Measurements from ENCODE around the gene ADGRD2.

Gene ADGRD2

DNA sequence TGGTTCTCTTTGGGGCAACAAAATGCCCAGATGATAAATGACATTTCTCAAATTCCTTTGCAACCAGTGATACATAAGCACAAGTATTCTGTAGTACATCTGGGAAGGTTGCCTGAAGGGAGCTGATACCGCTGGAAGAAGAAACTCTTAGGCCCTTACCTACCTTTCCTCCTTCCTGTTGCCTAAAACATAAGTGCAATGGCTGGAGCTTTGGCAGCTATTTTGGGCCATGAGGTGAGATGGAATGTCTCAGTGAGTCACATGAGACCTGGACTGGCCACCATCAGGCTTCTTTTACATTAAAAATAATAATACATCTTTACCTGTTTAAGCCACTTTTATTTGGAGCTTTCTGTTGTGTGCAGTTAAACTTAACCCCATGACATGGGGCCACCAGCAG is 11.2 kb upstream of the ADGRD2 start:
- DNase-seq, result no peak

DNA sequence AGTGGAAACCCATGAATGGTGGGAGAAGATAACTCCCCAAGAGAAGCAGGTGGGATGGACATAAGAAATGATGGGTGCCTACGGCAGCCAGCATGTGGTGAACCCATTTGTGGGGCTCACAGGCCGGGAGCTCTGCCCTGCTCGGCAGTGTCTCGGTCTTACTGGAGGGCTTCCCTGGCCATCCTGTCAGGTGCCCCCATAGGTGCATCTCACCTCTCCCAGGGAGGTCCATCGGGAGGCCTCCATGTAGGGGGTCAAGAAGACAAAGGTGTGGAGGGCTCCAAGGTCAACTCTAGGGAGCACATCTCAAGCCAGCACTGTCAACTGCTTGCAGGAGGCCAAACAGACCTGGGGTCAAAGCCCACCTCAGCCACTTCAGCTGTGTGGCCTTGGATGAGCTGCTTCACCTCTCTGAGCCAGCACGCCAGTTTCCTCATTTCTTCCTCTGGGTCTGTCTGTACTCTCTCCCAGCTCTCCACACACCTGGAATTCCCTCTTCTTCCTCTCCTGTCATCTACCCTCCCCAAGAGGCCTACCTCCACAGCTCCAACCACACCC is 10.5 kb upstream of the ADGRD2 start:
- DNase-seq, result no peak

DNA sequence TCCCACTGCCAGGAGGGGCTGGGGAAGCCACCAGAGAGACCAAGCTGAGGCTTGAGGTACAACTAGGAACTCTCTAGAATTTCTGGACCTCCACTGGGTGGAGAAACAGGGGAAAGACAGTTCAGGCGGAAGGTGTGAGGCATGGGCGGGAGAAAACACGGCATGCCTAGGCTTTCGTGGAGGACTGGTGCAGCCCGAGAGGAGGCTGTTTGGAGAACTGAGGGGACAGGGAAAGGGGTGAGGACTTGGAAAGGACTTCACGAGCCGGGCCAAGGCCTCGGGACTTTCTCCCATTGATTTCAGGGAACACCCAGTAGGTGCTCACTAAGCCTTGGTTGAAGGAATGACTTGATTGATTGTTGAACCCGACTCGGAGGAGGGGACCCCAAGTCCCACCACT is 9.5 kb upstream of the ADGRD2 start:
- DNase-seq, result no peak

DNA sequence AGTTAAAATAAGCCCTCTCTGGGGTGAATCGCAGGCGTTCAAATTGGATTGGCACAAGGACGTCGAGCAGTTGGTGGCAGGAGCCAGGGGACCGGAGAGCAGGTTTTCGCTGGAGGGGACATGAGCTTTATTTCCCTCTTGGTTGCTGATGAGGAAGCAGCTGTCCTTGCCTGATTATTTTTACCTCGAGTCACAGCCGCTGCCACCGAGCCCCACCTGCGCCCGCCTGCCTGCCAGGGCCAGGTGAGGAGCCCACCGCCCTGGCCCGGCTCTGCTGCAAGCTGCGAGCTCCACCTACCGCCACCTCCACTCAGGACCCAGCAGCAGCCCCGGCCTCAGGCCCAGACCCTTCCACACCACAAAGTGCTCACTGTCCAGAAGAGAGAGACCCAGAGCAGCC is 9.0 kb upstream of the ADGRD2 start:
- no peak for DNase-seq

DNA sequence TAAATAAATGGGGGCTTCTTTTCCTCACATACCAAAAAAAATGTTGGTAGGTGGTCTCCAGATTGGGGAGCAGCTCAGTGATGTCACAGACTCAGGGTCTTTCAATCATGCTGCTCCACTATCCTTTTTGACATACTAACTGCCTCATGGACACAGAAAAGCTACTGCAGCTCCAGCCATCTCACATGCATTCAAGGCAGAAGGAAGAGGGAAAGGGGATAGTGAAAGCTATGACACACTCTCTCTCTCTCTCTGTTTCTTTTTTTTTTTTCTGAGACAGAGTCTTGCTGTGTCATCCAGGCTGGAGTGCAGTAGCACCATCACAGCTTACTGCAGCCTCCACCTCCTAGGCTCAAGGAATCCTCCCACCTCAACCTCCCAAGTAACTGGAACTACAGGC is 7.9 kb upstream of the ADGRD2 start:
- DNase-seq, result no peak

DNA sequence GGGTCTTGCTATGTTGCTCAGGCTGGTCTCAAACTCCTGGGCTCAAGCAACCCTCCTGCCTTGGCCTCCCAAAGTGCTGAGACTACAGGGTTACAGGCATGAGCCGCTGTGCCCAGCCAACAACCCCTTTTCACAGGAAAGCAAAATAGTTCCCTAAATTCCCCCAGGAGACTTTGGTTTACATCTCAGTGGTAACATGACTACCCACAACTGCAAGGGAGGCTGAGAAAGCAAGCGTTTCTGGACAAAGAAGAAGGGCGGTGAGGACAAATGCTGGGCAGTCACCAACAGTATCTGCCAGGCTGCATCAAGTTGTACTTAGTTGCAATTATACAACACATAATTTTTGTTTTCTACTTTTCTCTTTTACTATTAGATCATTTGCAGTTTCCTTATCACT is 7.4 kb upstream of the ADGRD2 start:
- DNase-seq, result no peak

DNA sequence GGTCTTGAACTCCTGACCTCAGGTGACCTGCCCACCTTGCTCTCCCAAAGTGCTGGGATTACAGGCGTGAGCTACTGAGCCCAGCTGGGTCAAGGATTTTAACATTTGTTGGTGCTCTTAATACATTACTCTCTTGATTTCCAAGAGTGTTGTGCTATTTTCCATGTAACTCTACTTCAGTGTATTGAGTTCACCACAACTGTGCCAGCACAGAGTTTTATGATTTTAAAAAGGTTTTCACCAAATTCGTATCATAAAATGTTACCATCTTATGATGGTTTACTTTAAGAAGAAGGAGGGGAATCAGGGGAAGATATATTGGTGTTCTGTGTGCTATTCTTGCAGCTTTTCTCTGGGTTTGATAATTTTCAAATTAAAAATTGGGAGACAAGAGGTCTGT is 6.6 kb upstream of the ADGRD2 start:
- DNase-seq, result no peak

DNA sequence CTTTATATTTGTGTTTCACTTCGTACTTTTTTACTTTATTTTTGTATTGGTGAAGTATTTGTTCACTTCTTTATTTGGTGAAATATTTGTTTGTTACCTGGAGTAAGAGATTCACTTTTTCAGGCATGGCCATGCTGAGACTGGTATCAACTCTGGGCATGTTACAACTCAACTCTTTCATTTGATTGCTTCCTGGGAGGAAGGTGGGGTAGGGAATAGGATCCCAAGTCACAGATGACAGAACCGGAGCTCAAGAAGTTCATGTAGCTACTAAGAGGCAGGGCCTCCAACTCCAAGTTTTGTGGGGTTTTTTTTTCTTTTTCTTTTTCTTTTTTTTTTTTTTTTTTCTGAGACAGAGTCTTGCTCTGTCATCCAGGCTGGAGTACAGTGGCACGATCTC is 6.1 kb upstream of the ADGRD2 start:
- no peak for DNase-seq

DNA sequence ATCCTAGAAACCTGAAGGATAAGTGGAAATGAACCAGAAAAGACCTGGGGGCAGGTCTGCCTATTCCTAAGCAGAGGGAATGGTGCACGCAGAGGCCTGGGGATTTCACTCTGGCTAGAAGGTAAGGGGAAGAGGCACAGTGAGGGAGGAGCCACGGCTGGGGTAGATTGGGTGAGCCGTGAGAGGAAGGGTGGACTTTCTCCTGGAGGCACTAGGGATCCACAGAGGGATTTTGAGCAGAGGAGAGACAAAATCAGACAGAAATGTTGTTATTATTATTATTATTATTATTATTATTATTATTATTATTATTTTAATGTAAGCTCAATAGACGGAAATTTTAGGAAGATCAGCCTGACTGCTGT is 3.0 kb upstream of the ADGRD2 start:
- DNase-seq, result no peak

DNA sequence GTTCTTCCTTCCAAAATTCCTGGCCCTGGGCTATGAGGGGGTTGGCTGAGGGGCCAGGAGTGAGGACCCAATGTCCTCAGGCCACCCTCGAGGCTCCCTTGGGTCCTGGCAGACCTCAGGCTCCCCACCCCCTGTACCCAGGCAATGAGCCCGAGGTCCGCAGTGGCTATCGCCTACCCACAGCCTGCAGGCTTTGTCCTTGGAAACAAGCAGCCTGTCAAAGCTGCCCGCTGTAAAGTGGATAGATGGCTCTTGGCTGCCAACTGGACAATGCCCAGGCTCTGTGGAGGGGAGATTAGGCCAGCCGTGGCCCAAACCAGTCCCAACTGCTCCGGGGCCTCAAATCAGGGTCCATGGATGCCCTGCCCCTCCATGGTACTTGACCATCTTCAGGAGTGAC is 2.2 kb upstream of the ADGRD2 start:
- DNase-seq, result no peak

DNA sequence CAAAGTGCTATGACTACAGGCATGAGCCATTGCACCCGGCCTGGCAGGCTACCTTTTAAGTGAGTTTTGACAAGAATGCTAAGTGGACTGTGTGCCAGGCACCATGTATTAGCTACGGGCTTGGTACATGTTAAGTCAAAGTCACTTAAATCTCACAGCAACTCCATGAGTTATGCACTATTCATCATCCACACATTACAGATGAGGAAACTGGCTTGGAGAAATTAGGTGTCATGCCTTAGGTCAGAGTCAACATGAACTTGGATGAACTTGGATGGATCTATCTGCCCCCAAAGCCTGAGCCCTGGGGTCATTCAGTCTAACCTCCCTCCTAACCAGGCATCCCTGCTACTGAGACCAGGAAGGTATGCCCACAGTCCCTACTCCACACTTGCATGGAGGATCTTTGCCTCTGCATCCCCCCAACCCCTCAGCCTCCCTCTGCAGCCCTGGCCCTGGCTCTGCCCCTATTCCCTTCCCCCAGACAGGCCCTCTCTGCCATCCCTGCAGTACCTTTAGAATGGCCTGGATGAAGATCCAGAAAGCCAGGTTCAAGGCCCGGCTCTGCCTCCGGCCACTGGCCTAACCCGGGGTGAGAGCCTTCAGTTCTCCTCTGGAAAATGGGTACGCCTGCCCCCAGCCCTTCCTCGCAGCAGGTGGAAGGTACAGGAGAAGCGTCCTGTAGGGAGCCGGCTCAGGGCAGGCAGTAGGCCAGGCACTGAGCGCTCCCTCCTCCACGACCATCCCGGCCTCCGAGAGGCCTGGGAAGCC is 685 bp upstream of the ADGRD2 start:
- no peak for DNase-seq

DNA sequence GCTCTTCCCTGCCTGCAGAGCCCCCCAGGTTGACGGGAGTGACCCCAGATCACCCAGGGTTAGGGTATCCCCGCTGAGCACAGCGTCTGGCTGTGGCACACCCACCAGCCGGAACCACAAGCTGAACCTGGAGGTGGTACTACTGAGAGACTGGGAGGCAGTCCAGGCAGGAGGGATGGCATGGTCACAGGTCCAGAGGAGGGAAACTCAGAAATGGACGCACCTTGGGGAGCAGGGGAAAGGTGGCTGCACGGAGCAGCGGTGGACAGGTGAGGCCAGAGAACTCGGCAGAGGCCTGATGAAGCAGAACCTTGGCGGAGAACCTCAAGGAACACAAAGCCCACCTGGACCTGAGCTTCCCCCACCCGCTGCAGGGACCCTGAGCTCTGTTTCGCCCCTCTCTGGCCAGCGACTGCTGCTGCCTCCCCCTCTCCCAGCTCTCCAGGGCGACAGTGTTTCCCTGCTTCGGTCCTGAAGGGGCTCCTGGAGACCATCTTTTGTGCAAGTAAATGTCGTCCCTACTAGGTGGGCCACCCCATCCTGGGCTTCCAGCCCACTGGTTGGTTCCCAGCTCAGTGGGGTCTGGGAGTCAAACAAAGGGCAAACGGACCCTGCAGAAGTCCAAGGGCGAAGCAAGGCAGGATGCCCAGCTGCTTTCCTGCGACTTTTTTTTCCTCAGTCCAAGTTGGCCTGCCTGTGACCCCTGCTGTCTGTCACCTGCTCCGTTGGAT is 845 bp downstream of the ADGRD2 start:
- DNase-seq, result no peak

DNA sequence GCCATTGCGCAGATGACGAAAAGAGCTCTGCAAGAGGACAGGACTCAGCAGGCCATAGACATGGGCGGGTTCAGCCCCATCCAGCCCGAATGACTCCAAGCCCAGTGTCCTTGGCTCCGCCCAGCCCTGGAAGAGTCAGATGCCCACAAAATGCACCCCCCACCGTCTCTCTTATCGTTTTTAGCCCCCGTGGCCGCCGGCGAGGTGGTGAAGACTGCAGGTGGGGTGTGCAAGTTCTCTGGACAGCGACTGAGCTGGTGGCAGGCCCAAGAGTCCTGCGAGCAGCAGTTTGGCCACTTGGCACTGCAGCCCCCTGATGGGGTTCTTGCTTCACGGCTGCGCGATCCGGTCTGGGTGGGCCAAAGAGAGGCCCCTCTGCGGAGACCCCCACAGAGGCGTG is 2.1 kb downstream of the ADGRD2 start:
- DNase-seq, result no peak

DNA sequence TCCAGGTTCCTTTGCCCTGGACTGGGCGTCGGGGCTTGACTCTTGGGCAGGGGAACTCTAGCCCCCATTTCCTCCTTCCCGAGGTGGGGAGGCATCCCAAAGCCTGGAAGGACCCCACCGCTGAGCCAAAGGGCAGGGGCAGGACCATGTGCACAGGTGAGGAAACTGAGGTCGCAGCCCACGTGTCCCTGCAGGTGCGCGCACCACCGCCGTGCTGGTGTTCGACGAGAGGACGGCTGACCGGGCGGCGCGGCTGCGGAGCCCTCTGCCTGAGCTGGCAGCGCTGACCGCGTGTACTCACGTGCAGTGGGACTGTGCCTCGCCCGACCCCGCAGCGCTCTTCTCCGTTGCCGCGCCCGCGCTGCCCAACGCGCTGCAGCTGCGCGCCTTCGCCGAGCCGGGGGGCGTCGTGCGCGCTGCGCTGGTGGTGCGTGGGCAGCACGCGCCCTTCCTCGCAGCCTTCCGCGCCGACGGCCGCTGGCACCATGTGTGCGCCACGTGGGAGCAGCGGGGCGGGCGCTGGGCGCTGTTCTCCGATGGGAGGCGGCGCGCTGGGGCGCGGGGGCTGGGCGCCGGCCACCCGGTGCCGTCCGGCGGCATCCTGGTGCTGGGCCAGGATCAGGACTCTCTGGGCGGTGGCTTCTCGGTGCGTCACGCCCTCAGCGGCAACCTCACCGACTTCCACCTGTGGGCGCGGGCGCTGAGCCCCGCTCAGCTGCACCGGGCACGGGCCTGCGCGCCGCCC is 2.8 kb downstream of the ADGRD2 start:
- no peak for DNase-seq

DNA sequence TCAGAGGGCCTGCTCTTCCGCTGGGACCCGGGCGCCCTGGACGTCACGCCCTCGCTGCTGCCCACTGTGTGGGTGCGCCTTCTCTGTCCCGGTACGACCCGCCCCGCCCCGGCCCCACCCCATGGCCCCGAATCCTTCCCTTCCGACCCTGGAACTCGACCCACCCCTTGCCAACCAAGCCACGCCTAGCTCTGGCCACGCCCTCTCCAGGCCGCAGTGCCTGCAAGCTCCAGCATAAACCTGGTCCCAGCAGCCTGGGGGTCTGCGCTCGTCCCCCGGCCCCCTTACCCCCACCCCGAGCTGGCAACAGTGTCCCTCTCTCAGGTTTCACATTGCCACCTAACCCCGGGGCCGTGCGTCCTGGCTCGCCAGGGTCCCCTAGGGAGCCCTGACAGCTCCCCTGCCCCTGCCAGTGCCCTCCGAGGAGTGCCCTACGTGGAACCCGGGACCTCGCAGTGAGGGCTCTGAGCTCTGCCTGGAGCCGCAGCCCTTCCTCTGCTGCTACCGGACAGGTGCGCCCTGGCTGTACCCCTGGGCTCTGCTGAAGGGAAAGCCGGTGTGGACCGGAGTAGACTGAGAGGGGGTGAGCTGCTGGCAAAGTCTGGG is 3.4 kb downstream of the ADGRD2 start:
- no peak for DNase-seq

DNA sequence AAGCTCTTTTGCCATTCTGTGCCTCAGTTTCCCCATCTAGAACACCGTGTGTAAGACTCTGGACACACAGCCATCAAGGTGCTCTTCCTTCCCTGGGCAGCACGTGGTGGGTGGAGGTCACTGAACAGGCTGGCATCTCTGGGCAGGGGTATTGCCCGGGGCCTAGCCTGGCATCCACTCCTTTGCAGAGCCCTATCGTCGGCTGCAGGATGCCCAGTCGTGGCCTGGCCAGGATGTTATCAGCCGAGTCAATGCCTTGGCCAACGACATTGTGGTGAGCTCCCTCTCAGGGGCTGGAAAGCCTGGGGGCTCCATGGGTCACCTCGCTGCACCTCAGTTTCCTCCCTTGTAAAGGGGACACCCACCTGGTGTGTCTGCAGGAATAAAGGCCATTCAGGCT is 4.0 kb downstream of the ADGRD2 start:
- DNase-seq, result no peak

DNA sequence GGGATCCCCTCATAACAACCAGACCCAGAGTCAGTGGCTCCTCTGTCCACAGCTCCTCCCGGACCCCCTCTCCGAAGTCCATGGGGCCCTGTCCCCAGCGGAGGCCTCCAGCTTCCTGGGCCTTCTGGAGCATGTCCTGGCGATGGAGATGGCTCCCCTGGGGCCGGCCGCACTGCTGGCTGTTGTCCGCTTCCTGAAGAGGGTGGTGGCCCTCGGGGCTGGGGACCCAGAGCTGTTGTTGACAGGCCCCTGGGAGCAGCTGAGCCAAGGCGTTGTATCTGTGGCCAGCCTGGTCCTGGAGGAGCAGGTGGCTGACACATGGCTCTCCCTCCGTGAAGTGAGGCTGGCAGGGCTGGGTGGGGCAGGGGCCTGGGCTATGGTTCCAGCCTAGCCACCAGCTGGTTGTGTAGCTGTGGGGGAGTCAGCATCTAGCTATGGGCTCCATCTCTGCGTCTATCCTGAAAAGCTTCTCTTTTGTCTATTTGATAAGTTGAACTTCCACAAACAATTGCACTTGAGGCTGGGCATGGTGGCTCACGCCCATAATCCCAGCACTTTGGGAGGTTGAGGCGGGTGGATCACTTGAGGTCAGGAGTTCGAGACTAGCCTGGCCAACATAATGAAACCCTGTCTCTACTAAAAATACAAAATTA is 4.7 kb downstream of the ADGRD2 start:
- no peak for DNase-seq

DNA sequence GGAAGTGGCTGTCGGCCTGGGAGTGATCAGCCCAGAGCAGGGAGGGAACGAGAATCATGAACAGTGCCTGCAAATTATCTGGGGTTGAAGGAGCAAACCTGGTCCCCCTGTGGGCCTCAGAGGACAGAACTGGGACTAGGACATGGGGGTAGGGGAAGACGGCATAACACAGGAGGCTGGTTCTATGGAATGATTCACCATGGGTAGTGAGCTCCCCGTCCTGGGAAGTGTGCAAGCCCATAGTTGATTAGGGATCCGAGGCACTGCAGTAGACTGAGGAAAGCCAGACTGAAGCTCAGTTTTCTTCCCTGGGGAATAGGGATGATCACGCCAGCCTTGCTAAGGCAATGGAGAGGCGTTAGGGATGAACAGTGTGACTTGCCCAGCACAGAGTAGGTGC is 5.6 kb downstream of the ADGRD2 start:
- no peak for DNase-seq

DNA sequence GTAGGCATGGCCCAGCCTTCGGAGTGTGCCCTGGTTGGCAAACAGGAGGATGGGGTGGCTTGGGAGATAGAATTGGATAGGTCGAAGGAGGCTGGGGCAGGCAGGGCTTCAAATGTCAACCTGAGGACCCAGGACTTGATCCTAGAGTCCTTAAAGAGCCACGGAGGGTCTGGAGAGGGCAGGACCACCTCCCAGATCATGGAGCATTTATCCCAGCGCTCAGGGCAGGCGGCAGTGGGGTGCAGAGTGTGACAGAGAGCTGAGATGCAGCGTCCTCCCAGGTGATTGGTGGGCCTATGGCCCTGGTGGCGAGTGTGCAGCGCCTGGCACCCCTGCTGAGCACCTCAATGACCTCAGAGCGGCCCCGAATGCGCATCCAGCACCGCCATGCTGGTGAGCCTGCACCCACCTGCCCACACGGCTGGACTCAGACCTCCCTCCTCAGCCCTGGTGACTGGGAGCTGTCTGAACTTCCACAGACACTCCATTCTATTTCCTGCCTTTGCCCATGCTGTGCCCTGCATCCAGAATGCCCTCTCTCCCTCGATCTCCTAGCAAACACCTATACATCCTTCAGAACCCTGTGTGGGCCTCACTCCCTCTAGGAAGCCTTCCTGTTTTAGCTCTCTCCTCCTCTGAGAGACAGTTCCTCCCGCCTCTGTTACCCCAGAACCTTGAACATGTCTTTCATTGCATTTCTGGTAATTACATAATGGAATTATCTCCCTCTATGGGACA is 6.3 kb downstream of the ADGRD2 start:
- DNase-seq, result no peak

DNA sequence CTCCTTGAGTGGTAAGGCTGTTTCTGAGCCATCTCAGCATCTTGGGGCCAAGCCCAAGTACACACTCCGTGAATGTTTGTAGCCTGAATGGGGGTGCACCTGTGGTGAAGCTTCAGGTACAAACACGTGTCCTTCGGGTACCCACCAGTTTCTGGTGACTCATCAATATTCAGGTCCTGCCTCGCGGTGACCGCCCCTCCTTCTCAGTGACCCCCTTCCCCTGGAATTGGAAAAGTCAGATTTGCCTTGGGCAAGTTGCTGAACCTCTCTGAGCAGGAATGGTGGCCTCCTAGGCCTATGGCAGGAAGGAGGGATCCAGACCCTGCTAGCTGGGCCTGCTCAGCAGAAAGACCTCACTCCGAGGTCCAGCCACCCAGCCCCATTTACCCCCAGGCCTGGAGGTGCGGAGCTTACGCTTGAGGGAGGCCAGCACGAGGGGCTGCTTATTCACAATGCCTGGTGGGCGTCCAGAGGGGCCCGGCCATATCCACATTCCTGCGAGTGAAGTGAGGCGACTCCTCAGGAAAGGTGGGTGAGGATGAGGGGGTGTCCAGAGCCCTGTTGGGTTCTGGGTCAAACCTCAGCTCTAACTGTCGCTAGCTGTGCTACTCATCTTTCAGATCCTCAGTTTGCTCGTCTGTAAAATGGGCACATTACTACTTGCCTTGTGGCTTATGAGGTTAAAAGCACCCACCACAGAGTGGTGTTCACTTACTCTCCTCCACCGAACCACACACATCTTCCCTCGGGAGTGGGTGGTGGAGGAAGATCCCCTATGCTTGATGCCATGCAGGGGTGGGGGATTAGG is 7.0 kb downstream of the ADGRD2 start:
- no peak for DNase-seq

DNA sequence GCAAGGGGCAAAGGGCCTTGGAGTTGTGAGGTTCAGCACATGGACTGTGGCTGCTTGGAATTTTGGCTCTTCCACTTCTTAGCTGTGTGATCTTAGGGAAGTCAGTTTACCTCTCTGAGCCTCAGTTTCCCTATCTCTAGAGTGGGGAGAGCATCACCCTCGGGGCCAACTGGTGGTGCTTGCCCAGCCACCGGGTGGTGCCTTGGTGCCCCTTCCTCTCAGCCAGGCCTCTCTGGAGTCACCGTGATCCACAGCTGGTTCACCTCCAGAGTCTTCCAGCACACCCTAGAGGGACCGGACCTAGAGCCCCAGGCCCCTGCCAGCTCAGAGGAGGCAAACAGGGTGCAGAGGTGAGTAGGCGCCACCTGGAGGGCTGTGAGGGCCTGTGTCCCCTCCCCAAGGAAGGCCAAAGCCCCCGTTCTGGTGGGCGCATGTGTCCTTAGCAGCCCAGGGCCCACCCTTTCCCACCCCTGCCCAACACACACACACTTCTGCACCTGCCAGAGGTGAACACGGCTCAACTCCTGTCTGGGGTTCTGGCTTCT is 7.7 kb downstream of the ADGRD2 start:
- no peak for DNase-seq
